Mesenchymal stem cell (in vitro differentiated cells and primary cell): ENCODE data around the gene PLCL1.

Experiments
- DNase-seq: peaks from one replicate; pipeline ENCODE4 v3.0.0-alpha.2; 2013
- H2AFZ ChIP-seq: one replicate; pipeline ENCODE4 v1.6.1; 2013; ENCODE audit warnings: low read depth, mild to moderate bottlenecking, control low read depth, inconsistent platforms, low read length, moderate library complexity
- H2AK5ac ChIP-seq: 2 replicates; pipeline ENCODE4 v1.6.1; 2013; ENCODE audit warnings: low read length, moderate library complexity, mild to moderate bottlenecking, inconsistent platforms; ENCODE audit not compliant: severe bottlenecking
- H2BK120ac ChIP-seq: one replicate; pipeline ENCODE4 v1.6.1; 2013; ENCODE audit warnings: low read depth, mild to moderate bottlenecking, inconsistent platforms, low read length, moderate library complexity
- H2BK12ac ChIP-seq, 2 experiments: one replicate each; pipeline ENCODE4 v1.6.1; 2013; ENCODE audit warnings: inconsistent platforms in 2 of 2, low read length in 2 of 2, mild to moderate bottlenecking in 2 of 2, moderate library complexity in 2 of 2, control low read depth in 1 of 2
- H2BK15ac ChIP-seq: one replicate; pipeline ENCODE4 v1.6.1; 2013; ENCODE audit warnings: mild to moderate bottlenecking, low read depth, inconsistent platforms; ENCODE audit not compliant: poor library complexity, severe bottlenecking
- H2BK5ac ChIP-seq: 2 replicates; pipeline ENCODE4 v1.6.1; 2013; ENCODE audit warnings: low read depth, mild to moderate bottlenecking, low read length, control low read depth, inconsistent platforms; ENCODE audit not compliant: poor library complexity, severe bottlenecking
- H3K14ac ChIP-seq, 2 experiments: one replicate each; pipeline ENCODE4 v1.6.1; 2013; ENCODE audit warnings: inconsistent platforms in 2 of 2, low read length in 2 of 2, control low read depth in 1 of 2, mild to moderate bottlenecking in 1 of 2, moderate library complexity in 1 of 2
- H3K18ac ChIP-seq, 2 experiments: one replicate each; pipeline ENCODE4 v1.6.1; 2013; ENCODE audit warnings: inconsistent platforms in 2 of 2, low read length in 2 of 2, control low read depth in 1 of 2, low read depth in 1 of 2, mild to moderate bottlenecking in 1 of 2
- H3K23ac ChIP-seq, 2 experiments: one replicate each; pipeline ENCODE4 v1.6.1; 2013; ENCODE audit warnings: inconsistent platforms in 2 of 2, low read length in 2 of 2, mild to moderate bottlenecking in 2 of 2, moderate library complexity in 2 of 2, control low read depth in 1 of 2
- H3K27ac ChIP-seq: 2 replicates; pipeline ENCODE4 v1.5.1; 2013; ENCODE audit warnings: mild to moderate bottlenecking, moderate library complexity, low read length, control low read depth, inconsistent platforms; ENCODE audit not compliant: poor library complexity, severe bottlenecking
- H3K27me3 ChIP-seq, 2 experiments: 2 replicates each; pipeline versions ENCODE4 v1.6.1 to v1.7.0; 2013; ENCODE audit warnings: low read length in 2 of 2, mild to moderate bottlenecking in 2 of 2, moderate library complexity in 2 of 2, control low read depth in 1 of 2, inconsistent platforms in 1 of 2; ENCODE audit not compliant: control insufficient read depth in 1 of 2, insufficient read depth in 1 of 2
- H3K36me3 ChIP-seq, 2 experiments: 2 replicates each; pipeline versions ENCODE4 v1.6.1 to v1.7.0; 2013; ENCODE audit warnings: low read length in 2 of 2, control low read depth in 1 of 2, inconsistent platforms in 1 of 2, low read depth in 1 of 2, mild to moderate bottlenecking in 1 of 2; ENCODE audit not compliant: insufficient read depth in 2 of 2, control insufficient read depth in 1 of 2
- H3K4ac ChIP-seq, 2 experiments: one replicate each; pipeline ENCODE4 v1.6.1; 2013; ENCODE audit warnings: inconsistent platforms in 2 of 2, low read length in 2 of 2, mild to moderate bottlenecking in 2 of 2, moderate library complexity in 2 of 2, control low read depth in 1 of 2, low read depth in 1 of 2
- H3K4me1 ChIP-seq: 2 replicates; pipeline ENCODE4 v1.6.1; 2013; ENCODE audit warnings: low read depth, low read length, control low read depth; ENCODE audit not compliant: control insufficient read depth, insufficient read depth
- H3K4me2 ChIP-seq: 2 replicates; pipeline ENCODE4 v1.6.1; 2013; ENCODE audit warnings: low read length, mild to moderate bottlenecking, inconsistent platforms; ENCODE audit not compliant: poor library complexity, severe bottlenecking
- H3K4me3 ChIP-seq, 2 experiments: 2 replicates each; pipeline versions ENCODE4 v1.5.1 to v1.7.0; 2013; ENCODE audit warnings: low read length in 2 of 2, mild to moderate bottlenecking in 2 of 2, control low read depth in 1 of 2, low read depth in 1 of 2; ENCODE audit not compliant: insufficient read depth in 1 of 2
- H3K79me1 ChIP-seq: replicated peaks from 2 replicates; pipeline ENCODE4 v1.6.1; 2013; ENCODE audit warnings: mild to moderate bottlenecking, control low read depth, low read length, inconsistent platforms; ENCODE audit not compliant: poor library complexity, severe bottlenecking
- H3K9ac ChIP-seq: 2 replicates; pipeline ENCODE4 v1.7.0; 2013; ENCODE audit warnings: mild to moderate bottlenecking, low read length, moderate library complexity
- H3K9me3 ChIP-seq: 2 replicates; pipeline ENCODE4 v1.7.0; 2013; ENCODE audit warnings: mild to moderate bottlenecking, low read length; ENCODE audit not compliant: control insufficient read depth
- H4K8ac ChIP-seq: one replicate; pipeline ENCODE4 v1.6.1; 2013; ENCODE audit warnings: inconsistent platforms, mild to moderate bottlenecking, low read length, moderate library complexity
- H4K91ac ChIP-seq: one replicate; pipeline ENCODE4 v1.6.1; 2013; ENCODE audit warnings: mild to moderate bottlenecking, low read length, inconsistent platforms
- WGBS: methylation state at CpG from one replicate; pipeline ENCODE4 v1.1.7; 2013; ENCODE audit warnings: mixed read lengths; 5-methylcytosine and 5-hydroxymethylcytosine counted together

PLCL1 gene

DNA sequence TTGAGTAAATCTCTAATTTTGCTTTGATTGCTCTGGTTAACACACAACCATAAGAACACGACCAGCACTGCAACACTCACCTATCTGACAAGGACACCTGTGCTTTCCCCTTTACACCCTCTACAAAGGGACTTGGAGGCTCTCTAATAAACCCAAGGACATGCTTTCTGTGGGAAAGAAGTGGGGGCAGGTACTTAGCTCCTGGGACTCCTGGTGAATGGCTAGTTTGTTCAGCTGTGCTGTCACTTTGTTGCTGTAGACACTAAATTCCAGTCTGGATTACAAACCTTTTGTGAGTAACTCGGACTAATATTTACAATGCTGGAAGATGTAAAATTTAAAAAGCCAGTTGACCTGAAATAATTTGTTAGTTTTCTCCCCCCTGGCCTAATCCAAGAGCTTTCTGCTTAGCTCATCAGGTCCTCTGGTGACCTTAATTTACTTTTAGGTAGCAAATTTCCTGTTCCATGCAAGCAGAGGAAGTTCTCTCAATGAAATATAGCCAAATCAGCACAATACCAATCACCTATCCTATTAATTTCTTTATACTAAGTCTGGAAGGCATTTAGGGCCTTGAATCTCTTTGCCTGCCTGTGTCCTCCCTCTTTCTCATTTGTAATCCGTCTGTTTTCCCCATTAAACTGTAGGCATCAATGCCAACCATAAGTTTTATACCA, 67.5 kb downstream of the PLCL1 start:
- H2BK5ac ChIP-seq = no peak overlapping the region
- no peaks in the 10 kb centered on the region for H3K36me3 ChIP-seq
- no peak overlapping the region for H3K9ac ChIP-seq
- no peaks in the 10 kb centered on the region for H3K79me1 ChIP-seq
- H2BK15ac ChIP-seq = peak overlapping the region; percentile 67
- H2BK12ac ChIP-seq = no peak overlapping the region
- no peak overlapping the region for H3K14ac ChIP-seq
- peak overlapping the region; percentile 39 for H4K91ac ChIP-seq
- no peak overlapping the region for H3K23ac ChIP-seq
- no peak overlapping the region for H3K4ac ChIP-seq
- no peak overlapping the region for H3K27ac ChIP-seq
- no peak overlapping the region for H3K4me3 ChIP-seq
- DNase-seq = no peak
- no peak overlapping the region for H2AFZ ChIP-seq
- no peak overlapping the region for H3K4me2 ChIP-seq
- H3K27me3 ChIP-seq = no peaks in the 10 kb centered on the region
- WGBS = 84% methylated on average over 1 of the region's 3 CpGs
- H3K18ac ChIP-seq = no peak overlapping the region
- H2AK5ac ChIP-seq = no peak overlapping the region
- H3K4me1 ChIP-seq = peaks cover 4% of the 10 kb centered on the region
- no peaks in the 10 kb centered on the region for H3K9me3 ChIP-seq
- H2BK120ac ChIP-seq = no peak overlapping the region
- H4K8ac ChIP-seq = no peak overlapping the region

GRCh38 chr2:197873293-197873701, 68.9 kb downstream of the PLCL1 start:
- Histone ChIP-seq H2BK120ac (no peak overlapping the region), H3K4me2 (peak overlapping the region; percentile 5), H2AFZ (no peak overlapping the region), H3K36me3 (no peaks in the 10 kb centered on the region), H2BK5ac (no peak overlapping the region), H3K79me1 (no peaks in the 10 kb centered on the region), H3K9me3 (no peaks in the 10 kb centered on the region), H4K91ac (no peak overlapping the region), H3K27ac (no peak overlapping the region), H3K14ac (no peak overlapping the region), H2BK15ac (no peak overlapping the region), H3K23ac (no peak overlapping the region), H4K8ac (no peak overlapping the region), H3K4ac (no peak overlapping the region), H2AK5ac (no peak overlapping the region), H2BK12ac (no peak overlapping the region), H3K27me3 (no peaks in the 10 kb centered on the region), H3K18ac (no peak overlapping the region), H3K4me1 (peaks cover 4% of the 10 kb centered on the region), H3K9ac (no peak overlapping the region), H3K4me3 (no peak overlapping the region)
- WGBS = 11% methylated on average over 4 of the region's 4 CpGs
- DNase-seq = peak; percentile 69

GRCh38 chr2:197875763-197876162, 71.4 kb downstream of the PLCL1 start:
- H3K79me1 ChIP-seq = no peaks in the 10 kb centered on the region
- H3K9me3 ChIP-seq = no peaks in the 10 kb centered on the region
- no CpG with 5 or more reads among the region's 1 CpG for WGBS
- no peak overlapping the region for H3K9ac ChIP-seq
- H3K4me1 ChIP-seq = peaks cover 4% of the 10 kb centered on the region
- no peak overlapping the region for H3K14ac ChIP-seq
- no peak overlapping the region for H3K23ac ChIP-seq
- no peak overlapping the region for H4K91ac ChIP-seq
- no peak overlapping the region for H2BK120ac ChIP-seq
- H3K4me2 ChIP-seq = no peak overlapping the region
- H3K4me3 ChIP-seq = no peak overlapping the region
- DNase-seq = no peak
- no peak overlapping the region for H2BK5ac ChIP-seq
- H3K27ac ChIP-seq = no peak overlapping the region
- no peak overlapping the region for H2AFZ ChIP-seq
- no peak overlapping the region for H3K18ac ChIP-seq
- H2AK5ac ChIP-seq = no peak overlapping the region
- no peak overlapping the region for H3K4ac ChIP-seq
- no peak overlapping the region for H2BK15ac ChIP-seq
- no peaks in the 10 kb centered on the region for H3K36me3 ChIP-seq
- no peak overlapping the region for H2BK12ac ChIP-seq
- H4K8ac ChIP-seq = no peak overlapping the region
- no peaks in the 10 kb centered on the region for H3K27me3 ChIP-seq

- Histone ChIP-seq H2AK5ac (no peak overlapping the region), H3K4me1 (peaks cover 4% of the 10 kb centered on the region), H3K23ac (no peak overlapping the region), H3K4me2 (no peak overlapping the region), H2BK5ac (no peak overlapping the region), H3K79me1 (no peaks in the 10 kb centered on the region), H2AFZ (no peak overlapping the region), H3K18ac (no peak overlapping the region), H3K4me3 (no peak overlapping the region), H3K27ac (no peak overlapping the region), H4K8ac (no peak overlapping the region), H2BK120ac (no peak overlapping the region), H3K9ac (no peak overlapping the region), H2BK15ac (no peak overlapping the region), H4K91ac (no peak overlapping the region), H3K4ac (no peak overlapping the region), H3K14ac (no peak overlapping the region), H2BK12ac (no peak overlapping the region), H3K36me3 (no peaks in the 10 kb centered on the region), H3K9me3 (no peaks in the 10 kb centered on the region), H3K27me3 (no peaks in the 10 kb centered on the region)
- DNase-seq = no peak
- 100% methylated on average over 1 of the region's 1 CpG for WGBS
Measured at GRCh38 chr2:197876524-197876923, 72.1 kb downstream of the PLCL1 start.
